OCI-LY3 (cell line): ENCODE results near the gene LRCH1.

ENCODE experiments used
- CTCF ChIP-seq: fragments of 200-600, 300-600 bp; sonication (generic); IDR thresholded peaks from 2 replicates; pipeline ENCODE4 v1.5.1; 2014; ENCODE audit warnings: antibody characterized with exemption, low read length, low read depth
- EZH2phosphoT487 ChIP-seq: fragments of 200-600 bp; shearing (Covaris generic); IDR thresholded peaks from 2 replicates; pipeline ENCODE4 v1.6.1; 2018; ENCODE audit warnings: antibody characterized with exemption, mixed run types, low read depth

DNA sequence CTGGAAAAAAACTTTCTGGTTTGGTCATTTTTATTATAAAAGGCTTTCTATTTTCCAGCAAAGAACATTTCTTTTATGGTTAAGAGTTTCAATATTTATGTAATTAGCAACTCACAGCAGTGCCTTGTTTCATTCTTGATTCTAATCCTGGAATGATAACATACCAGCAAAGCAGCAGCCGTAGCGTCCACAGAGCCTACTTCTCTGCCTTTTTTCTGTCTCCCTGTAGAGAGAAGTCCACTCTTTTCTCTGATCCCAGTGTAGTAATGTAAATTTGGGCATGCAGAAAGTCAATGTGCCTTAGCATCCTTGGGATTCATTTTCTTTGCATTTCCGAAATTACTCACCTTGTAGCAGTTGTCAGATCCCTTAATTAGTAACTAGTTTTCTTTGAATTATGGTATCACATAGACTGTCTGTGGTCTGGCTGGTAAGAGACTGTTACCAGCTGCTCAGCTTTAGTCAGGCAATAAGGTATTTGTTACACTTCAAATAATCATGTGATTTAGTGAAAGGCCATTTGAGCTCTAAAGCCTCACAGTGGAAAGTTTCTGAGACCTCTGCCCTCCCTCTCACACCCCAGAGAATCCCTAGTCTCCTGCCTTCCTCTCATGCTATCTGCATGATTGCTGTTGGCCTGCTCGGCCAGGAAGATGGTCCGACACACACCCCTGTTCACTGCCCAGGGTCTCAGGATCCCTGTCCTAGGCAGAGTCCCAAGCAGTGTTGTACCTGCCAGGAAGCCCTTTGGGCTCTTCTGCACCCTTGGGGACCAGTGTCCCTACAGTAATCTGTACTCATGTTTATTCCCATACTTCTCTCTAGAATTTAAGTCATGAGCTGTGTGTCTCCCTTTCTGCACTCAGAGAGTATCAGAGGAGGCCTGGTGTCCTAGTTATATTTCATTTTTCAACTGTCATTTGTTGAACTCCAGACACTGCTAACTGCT lies 86.3 kb downstream of the LRCH1 start:
- TF ChIP-seq CTCF = no peak
- no peak for TF ChIP-seq EZH2phosphoT487
